ENCODE measurements around the gene RNF183. TPM values are rescaled to one million over a fixed set of nuclear protein-coding genes. Genes with fewer than 3 reads are reported as not detected.
"Not testable (repeated sequence)": the region's sequence is repeated elsewhere in the genome, so short reads cannot be mapped to it uniquely, and the experiment has no call there.

Gene RNF183
- total and polyA plus RNA-seq, 10 donors, result 0.06 to 0.35 (median 0.08) TPM; not detected in 6

- Histone ChIP-seq H3K27me3 (replicated peaks in 1 of 7) (no peaks in the 10 kb centered on the region), H3K4me3 (no peak overlapping the region), H3K9me3 (peaks cover 0 to 8% (median 2%) of the 10 kb centered on the region in 8 donors), H3K27ac (no peak overlapping the region), H3K36me3 (peaks cover 0 to 5% (median 0%) of the 10 kb centered on the region in 6 donors), H3K4me1 (peaks cover 0 to 12% (median 0%) of the 10 kb centered on the region in 6 donors)
- TF ChIP-seq CTCF (IDR thresholded peaks at IDR 0.05 in 8 of 11, conservative IDR thresholded peaks at IDR 0.05 in 3 of 11) (no peak), POLR2A (IDR thresholded peaks at IDR 0.05) (no peak), POLR2AphosphoS5 (IDR thresholded peaks at IDR 0.05) (no peak)
- intact Hi-C loops (cut with DNase I; ENCODE audit: low total_unique reads), result no loop called here
- WGBS, 5 donors, result 96 to 100% (median 98%) methylated on average over 2 of the region's 2 CpGs
- DNase-seq, result no peak
Observed at GRCh38 chr9:113250807-113251206, 52.4 kb downstream of the RNF183 start.

GRCh38 chr9:113249661-113250060 lies 53.5 kb downstream of the RNF183 start:
- intact Hi-C loops (cut with DNase I; ENCODE audit: low total_unique reads); H3K27me3 ChIP-seq (replicated peaks in 1 of 7); DNase-seq; H3K4me3 ChIP-seq; H3K9me3 ChIP-seq; H3K4me1 ChIP-seq; H3K27ac ChIP-seq; H3K36me3 ChIP-seq: not testable (repeated sequence)
- WGBS, 5 donors, result 98 to 100% (median 99%) methylated on average over 2 of the region's 2 CpGs

- Histone ChIP-seq H3K36me3 (no peaks in the 10 kb centered on the region), H3K9me3 (peaks cover 0 to 8% (median 2%) of the 10 kb centered on the region in 8 donors), H3K4me3 (no peak overlapping the region), H3K27me3 (replicated peaks in 1 of 7) (no peaks in the 10 kb centered on the region), H3K4me1 (no peaks in the 10 kb centered on the region), H3K27ac (no peak overlapping the region)
- TF ChIP-seq POLR2AphosphoS5 (IDR thresholded peaks at IDR 0.05) (no peak), POLR2A (IDR thresholded peaks at IDR 0.05) (no peak), CTCF (IDR thresholded peaks at IDR 0.05 in 8 of 11, conservative IDR thresholded peaks at IDR 0.05 in 3 of 11) (no peak)
- no peak for DNase-seq
- intact Hi-C loops (cut with DNase I; ENCODE audit: low total_unique reads), result no loop called here
Observed at GRCh38 chr9:113247640-113248039, 55.5 kb downstream of the RNF183 start.

Other genes starting within 250 kb of the RNF183 start
- gene ZFP37, start 246.7 kb downstream of the RNF183 start, total RNA-seq, result 1 to 10 TPM; 2.2 to 4.1 (median 2.9) TPM
- under 1 TPM; 0.65 to 0.74 (median 0.71) TPM for gene ZFP37, start 246.7 kb downstream of the RNF183 start, polyA plus RNA-seq
- gene SLC31A2, start 152.4 kb downstream of the RNF183 start, total RNA-seq, result 10 to 100 TPM; 30.8 to 97.3 (median 58.5) TPM
- 10 to 100 TPM in 2 of 3 donors, 1 to 10 TPM in 1; 7.7 to 13.5 (median 12.4) TPM for gene SLC31A2, start 152.4 kb downstream of the RNF183 start, polyA plus RNA-seq
- gene FKBP15, start 82.1 kb downstream of the RNF183 start, total RNA-seq, result 10 to 100 TPM; 50.7 to 68.0 (median 60.0) TPM
- 10 to 100 TPM; 11.5 to 18.4 (median 12.4) TPM for gene FKBP15, start 82.1 kb downstream of the RNF183 start, polyA plus RNA-seq
- 10 to 100 TPM; 17.7 to 22.7 (median 19.2) TPM for gene SLC31A1, start 81.8 kb downstream of the RNF183 start, total RNA-seq
- 1 to 10 TPM; 3.0 to 5.5 (median 3.3) TPM for gene SLC31A1, start 81.8 kb downstream of the RNF183 start, polyA plus RNA-seq
- 10 to 100 TPM; 20.6 to 31.3 (median 27.1) TPM for gene CDC26, start 27.8 kb downstream of the RNF183 start, total RNA-seq
- gene CDC26, start 27.8 kb downstream of the RNF183 start, polyA plus RNA-seq, result 10 to 100 TPM; 41.5 to 42.9 (median 41.8) TPM
- 10 to 100 TPM; 13.5 to 20.2 (median 17.5) TPM for gene PRPF4, start 27.7 kb downstream of the RNF183 start, total RNA-seq
- 10 to 100 TPM in 2 of 3 donors, 1 to 10 TPM in 1; 7.7 to 12.4 (median 10.5) TPM for gene PRPF4, start 27.7 kb downstream of the RNF183 start, polyA plus RNA-seq
- gene WDR31, start 36.9 kb upstream of the RNF183 start, total RNA-seq, result 1 to 10 TPM in 3 of 7 donors, under 1 TPM in 4; 0.46 to 2.3 (median 0.94) TPM
- gene WDR31, start 36.9 kb upstream of the RNF183 start, polyA plus RNA-seq, result under 1 TPM; 0.15 to 0.35 (median 0.27) TPM
- gene BSPRY, start 46.2 kb upstream of the RNF183 start, total RNA-seq, result 1 to 10 TPM in 3 of 7 donors, under 1 TPM in 4; 0.47 to 1.7 (median 0.79) TPM
- gene BSPRY, start 46.2 kb upstream of the RNF183 start, polyA plus RNA-seq, result under 1 TPM; 0.26 to 0.77 (median 0.26) TPM
- 10 to 100 TPM; 13.5 to 38.3 (median 16.7) TPM for gene HDHD3, start 73.6 kb upstream of the RNF183 start, total RNA-seq
- 10 to 100 TPM; 17.2 to 26.0 (median 23.8) TPM for gene HDHD3, start 73.6 kb upstream of the RNF183 start, polyA plus RNA-seq
- gene ALAD, start 97.9 kb upstream of the RNF183 start, total RNA-seq, result 10 to 100 TPM; 19.3 to 31.1 (median 29.5) TPM
- gene ALAD, start 97.9 kb upstream of the RNF183 start, polyA plus RNA-seq, result 10 to 100 TPM; 14.4 to 21.7 (median 15.9) TPM
- 10 to 100 TPM; 29.3 to 53.0 (median 36.9) TPM for gene POLE3, start 107.3 kb upstream of the RNF183 start, total RNA-seq
- gene POLE3, start 107.3 kb upstream of the RNF183 start, polyA plus RNA-seq, result 10 to 100 TPM; 30.6 to 45.6 (median 44.5) TPM
- under 1 TPM in 5 of 7 donors, not detected in 2; 0.37 to 0.92 (median 0.46) TPM for gene C9orf43, start 107.4 kb upstream of the RNF183 start, total RNA-seq
- gene C9orf43, start 107.4 kb upstream of the RNF183 start, polyA plus RNA-seq, result under 1 TPM; 0.27 to 0.59 (median 0.48) TPM
- gene RGS3, start 160.4 kb upstream of the RNF183 start, total RNA-seq, result 100 to 1,000 TPM in 1 of 7 donors, 10 to 100 TPM in 6; 63.2 to 122 (median 84.4) TPM
- gene RGS3, start 160.4 kb upstream of the RNF183 start, polyA plus RNA-seq, result 10 to 100 TPM; 17.5 to 48.3 (median 26.5) TPM

Measured in spleen (tissue), 11 donors.